CD4-positive, alpha-beta T cell treated with Interleukin-10 for 1 hour (primary cell): ENCODE measurements around the gene MIEN1.
"Not testable (repeated sequence)": the region's sequence is repeated elsewhere in the genome, so short reads cannot be mapped to it uniquely, and the experiment has no call there.

Experiments used
- DNase-seq: peaks from one replicate; pipeline ENCODE4 v3.0.0-alpha.2; 2020

Gene MIEN1

DNA sequence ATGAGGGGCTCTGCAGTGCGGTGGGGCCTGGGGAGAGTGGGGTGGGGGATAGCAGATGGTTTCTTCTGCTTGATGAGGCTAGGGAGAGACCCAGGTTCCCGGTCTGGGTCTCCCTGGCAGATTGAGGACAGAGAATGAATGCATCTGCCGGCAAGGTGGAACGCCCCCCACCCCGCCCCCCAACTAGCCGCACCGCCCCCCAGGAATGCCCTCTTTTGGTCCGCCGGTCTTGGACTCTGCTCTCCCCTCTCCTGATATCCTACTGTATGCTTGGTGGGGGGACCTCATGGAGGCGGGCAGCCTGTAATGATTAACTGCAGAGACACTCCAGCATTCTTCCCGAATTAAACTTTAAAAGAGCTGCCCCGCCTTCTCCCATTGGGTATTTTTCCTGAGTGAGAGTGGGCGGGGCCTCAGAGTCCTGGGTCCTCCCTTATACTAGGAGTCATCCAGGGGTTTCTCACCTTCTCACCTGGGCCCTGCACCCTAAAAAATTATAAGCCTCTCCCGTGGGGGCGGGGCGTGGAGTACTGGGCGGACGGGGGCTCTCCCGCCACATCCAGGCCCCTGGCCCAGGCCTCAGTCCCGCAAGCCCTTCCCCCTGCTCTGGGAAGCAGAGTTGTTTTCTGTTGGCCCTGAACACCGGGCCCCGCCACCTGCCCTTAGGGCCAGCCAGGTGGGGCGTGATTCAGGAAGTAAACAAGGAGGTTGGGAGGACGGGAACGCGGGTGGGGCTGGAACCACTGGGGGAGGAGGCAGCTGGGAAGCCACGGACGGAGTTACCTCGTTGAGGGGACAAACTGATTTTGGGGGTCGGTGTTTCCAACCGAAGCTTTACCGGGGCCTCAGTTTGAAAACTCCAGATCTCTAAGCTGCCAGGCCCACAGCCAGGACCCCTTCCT is 8.9 kb upstream of the MIEN1 start:
- DNase-seq: no peak

DNA sequence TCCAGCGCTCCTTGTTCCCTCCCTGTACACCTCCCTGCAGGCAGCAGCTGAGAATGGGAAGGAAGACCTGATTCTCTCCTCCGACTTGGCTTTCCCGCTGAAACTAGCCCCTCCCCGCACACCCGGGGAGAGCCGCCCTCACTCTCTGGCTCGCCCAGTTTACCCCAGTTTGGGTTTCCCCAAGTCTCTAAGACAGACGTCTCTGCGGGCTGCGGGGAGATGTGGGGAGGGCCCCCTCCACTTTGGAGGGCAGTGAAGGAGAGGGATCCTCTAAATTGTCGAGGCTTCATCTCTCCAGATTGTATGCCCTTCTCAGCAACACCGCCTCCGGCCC is 8.2 kb upstream of the MIEN1 start:
- DNase-seq: peak; percentile 59

DNA sequence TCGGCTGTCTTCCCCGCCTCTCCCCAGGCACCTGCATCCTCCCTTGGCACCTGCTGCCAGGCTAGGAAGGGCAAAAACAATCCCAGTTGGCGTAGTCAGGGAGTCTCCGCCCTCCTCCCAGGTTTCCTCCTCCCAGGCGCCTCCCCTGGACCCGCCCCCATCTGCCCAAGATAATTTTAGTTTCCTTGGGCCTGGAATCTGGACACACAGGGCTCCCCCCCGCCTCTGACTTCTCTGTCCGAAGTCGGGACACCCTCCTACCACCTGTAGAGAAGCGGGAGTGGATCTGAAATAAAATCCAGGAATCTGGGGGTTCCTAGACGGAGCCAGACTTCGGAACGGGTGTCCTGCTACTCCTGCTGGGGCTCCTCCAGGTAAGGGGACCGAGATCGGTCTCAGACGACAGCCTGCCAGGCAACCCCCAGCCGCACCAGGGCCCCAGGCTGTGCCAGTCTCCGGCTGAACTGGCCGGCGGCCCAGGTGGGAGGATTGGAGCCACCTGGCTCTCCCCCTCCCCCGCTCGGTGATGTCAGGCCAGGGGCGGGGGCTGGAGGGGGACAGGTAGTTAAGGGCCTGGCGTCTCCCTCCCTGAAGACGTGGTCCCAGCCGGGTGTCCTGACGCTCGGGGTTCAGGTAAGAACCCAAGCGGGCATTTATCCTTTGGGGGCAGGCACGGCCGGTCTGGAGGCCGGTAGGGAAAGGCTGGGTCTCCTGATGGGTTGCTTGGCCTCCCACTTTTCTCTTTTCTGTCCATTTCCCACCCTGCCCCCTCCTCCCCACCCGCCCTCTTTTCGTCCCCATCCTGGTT is 7.6 kb upstream of the MIEN1 start, which contains the start of gene GRB7:
TSS of gene GRB7 (plus strand) at position 179 of the 808 bp plus-strand sequence. CDS start 4,364 bp downstream, outside the sequence.
- no peak for DNase-seq

DNA sequence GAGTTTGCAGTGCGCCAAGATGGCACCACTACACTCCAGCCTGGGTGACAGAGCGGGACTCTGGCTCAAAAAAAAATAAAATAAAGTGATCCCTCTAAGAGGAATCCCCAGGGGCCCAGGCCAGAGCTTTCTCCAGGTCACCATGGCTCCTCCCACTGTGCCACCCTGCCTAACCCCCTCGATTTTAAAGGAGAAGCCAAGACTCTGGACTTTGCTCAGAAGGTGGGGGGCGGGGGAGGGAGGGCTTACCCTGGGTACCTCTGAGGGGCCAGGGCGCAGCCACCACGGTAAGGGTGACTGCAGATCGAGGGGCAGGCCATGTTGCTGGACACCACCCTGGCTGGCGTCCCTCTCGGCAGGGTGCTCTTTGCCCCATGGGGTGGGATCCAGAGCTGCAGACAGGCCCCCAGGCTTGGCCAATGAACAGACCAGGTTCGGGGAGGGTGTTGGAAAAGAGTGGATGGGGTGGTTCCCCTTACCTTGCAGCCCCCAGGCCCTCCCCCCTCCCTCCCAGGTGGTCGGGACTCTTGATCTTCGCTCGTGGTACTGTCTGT is 7.0 kb upstream of the MIEN1 start:
- DNase-seq: no peak

DNA sequence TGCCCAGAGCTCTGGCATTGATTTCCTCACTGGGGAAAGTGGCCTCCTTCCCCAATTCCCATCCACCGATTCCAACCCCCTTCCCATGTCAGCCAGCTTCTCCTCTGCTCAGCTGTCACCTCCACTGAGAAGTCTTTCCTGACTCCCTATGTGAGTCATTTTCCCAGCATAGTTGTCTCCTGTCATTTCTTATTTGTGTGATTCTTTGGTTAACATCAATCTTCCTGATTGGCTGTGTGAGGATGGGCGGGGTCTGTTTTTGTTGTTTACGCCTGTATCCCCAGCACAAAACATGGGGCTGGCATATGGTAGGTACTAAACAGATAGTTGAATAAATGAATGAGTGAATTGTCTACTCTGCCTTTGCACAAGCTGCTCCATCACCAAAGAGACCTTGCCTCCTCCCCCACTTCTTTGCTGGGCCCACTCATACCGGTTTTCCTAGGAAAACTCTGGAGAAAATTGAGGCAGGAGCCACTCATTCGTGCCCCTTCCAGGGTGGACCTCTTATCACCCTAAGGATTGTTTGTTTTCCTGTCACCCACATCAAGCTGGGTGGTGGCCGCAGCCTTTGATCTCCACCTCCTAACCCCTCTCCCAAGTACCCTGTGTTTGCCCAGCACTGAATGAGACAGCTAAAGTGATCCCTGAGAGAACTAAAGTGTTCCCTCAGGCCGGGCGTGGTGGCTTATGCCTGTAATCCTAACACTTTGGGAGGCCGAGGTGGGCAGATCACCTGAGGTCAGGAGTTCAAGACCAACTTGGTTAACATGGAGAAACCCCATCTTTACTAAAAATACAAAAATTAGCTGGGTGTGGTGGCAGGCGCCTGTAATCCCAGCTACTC is 6.2 kb upstream of the MIEN1 start:
- no peak for DNase-seq

- DNase-seq: no peak
Measured at GRCh38 chr17:39735882-39736281, 5.5 kb upstream of the MIEN1 start.

- DNase-seq: no peak
Measured at GRCh38 chr17:39732586-39732985, 2.3 kb upstream of the MIEN1 start.

GRCh38 chr17:39729280-39729851 is 966 bp downstream of the MIEN1 start:
- no peak for DNase-seq

GRCh38 chr17:39727556-39727955 is 2.8 kb downstream of the MIEN1 start:
- no peak for DNase-seq

DNA sequence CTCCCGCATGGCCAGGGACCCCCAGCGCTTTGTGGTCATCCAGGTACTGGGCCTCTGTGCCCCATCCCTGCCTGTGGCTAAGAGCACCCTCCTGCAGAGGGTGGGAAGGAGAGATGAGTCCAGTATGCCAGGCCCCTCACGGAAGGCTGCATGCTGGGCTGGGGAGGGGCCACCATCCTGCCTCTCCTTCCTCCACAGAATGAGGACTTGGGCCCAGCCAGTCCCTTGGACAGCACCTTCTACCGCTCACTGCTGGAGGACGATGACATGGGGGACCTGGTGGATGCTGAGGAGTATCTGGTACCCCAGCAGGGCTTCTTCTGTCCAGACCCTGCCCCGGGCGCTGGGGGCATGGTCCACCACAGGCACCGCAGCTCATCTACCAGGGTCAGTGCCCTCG is 3.7 kb downstream of the MIEN1 start:
- DNase-seq: no peak

GRCh38 chr17:39725923-39726322 is 4.4 kb downstream of the MIEN1 start:
- DNase-seq: not testable (repeated sequence)

GRCh38 chr17:39724731-39725130 is 5.6 kb downstream of the MIEN1 start:
- DNase-seq: no peak

DNA sequence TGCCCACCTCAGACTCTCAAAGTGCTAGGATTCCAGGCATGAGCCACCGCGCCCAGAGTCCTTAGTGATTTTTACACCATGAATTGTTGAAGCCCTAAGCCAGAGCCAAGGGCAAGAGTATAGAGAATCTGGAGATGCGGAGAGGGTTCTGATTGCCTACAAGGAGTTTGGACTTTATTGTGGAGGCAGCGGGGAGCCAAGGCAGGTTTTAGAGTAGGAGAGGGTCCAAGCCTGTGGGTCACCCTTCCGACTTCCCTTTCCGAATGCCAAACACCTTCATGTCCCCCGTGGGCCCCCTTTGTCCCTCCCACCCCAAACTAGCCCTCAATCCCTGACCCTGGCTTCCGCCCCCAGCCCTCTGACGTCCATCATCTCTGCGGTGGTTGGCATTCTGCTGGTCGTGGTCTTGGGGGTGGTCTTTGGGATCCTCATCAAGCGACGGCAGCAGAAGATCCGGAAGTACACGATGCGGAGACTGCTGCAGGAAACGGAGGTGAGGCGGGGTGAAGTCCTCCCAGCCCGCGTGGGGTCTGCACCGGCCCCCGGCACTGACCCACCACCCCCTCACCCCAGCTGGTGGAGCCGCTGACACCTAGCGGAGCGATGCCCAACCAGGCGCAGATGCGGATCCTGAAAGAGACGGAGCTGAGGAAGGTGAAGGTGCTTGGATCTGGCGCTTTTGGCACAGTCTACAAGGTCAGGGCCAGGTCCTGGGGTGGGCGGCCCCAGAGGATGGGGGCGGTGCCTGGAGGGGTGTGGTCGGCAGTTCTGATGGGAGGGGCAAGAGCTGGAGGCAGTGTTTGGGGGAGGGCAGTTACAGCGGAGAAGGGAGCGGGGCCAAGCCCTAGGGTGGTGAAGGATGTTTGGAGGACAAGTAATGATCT is 7.1 kb downstream of the MIEN1 start:
- no peak for DNase-seq

DNA sequence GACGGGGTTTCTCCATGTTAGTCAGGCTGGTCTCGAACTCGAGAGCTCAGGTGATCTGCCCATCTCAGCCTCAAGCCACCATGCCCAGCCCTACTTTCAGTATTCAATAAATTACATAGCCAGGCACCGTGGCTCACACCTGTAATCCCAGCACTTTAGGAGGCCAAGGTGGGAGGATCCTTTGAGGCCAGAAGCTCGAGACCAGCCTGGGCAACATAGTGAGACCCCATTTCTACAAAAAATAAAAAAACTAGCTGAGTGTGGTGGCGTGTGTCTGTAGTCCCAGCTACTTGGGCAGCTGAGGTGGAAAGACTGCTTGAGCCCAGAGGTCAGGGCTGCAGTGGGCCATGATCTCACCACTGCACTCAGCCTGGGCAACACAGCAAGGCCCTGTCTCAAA is 8.2 kb downstream of the MIEN1 start:
- DNase-seq: no peak

DNA sequence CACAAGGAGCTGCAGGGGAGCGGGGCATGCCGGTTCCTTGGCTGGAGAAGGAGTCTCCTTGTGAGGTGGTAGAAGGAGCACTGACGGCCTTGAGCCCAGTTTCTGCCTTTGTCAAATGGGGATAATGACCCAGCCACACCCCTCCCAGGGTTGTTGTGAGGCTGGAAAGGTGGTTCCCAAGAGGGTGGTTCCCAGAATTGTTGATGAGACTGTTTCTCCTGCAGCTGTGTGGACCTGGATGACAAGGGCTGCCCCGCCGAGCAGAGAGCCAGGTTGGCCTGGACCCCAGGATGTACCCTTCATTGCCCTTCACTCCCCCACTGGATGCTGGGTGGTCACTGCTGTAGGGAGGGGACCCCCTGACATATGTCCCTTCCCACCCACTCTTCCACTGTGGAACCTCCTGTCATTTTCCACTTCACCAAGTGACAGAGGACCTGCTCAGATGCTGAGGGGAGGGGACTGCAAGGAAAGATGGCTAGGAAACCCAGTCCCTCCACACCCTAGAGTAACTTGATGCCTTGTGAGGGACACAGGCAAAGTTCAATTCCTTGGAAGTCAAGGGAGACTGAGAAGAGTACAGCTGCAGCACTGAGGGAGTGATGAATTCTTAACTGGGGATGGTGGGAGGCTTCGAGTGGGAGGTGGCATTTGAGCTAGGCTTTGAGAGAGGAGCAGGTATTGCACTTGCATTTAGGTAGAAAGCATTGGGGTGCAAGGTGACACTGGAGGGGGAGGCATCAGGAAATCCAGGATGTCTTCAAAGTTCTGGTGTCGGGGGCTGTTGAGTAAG is 10.6 kb downstream of the MIEN1 start:
- no peak for DNase-seq

GRCh38 chr17:39717660-39718059 is 12.7 kb downstream of the MIEN1 start:
- DNase-seq: no peak

DNA sequence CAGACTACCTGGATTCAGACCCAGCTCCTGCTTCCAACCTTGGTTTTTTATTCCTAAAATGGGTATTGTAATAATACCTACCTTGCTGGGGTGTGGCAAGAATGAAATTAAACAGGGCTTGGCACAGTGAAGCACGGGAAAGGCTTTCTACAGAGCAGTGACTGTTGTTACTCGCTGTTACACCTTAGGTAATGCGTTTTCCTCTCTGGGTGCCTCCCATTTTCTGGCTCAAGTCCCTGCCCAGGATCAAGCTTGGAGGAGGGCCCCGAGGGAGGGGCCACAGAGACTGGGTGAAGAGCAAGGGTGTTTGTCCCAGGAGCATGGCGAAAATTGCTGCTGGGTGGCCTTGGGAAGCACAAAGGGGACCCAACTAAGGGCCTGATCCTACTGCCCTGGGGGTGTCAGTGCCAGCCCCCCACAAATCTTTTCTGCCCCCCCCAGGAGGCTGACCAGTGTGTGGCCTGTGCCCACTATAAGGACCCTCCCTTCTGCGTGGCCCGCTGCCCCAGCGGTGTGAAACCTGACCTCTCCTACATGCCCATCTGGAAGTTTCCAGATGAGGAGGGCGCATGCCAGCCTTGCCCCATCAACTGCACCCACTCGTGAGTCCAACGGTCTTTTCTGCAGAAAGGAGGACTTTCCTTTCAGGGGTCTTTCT is 13.3 kb downstream of the MIEN1 start:
- no peak for DNase-seq

DNA sequence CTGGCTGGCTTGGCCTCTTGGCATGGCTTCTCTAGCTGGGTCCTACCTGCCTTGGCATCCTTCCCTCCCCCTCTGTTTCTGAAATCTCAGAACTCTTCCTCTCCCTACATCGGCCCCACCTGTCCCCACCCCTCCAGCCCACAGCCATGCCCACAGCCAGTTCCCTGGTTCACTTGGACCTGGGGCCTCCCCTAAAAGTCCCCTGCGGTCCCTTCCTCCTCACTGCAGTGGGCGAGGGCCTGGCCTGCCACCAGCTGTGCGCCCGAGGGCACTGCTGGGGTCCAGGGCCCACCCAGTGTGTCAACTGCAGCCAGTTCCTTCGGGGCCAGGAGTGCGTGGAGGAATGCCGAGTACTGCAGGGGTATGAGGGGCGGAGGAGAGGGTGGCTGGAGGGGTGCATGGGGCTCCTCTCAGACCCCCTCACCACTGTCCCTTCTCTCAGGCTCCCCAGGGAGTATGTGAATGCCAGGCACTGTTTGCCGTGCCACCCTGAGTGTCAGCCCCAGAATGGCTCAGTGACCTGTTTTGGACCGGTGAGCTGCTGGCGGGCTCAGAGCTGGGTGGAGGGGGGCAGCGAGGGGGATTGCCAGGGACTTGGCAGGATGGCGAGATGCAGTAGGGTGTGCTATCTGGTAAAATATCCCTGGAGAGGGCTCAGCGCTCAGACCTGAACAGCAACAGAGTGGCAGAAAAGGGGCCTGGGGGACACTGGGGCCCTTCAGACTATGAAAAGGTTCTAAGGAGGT is 14.1 kb downstream of the MIEN1 start:
- no peak for DNase-seq

- no peak for DNase-seq
Measured at GRCh38 chr17:39715375-39716072, 14.8 kb downstream of the MIEN1 start.
